Panc1 (cell line): ENCODE results near the gene TGFBI.

Experiments
- POLR2AphosphoS5 ChIP-seq: IDR thresholded peaks from 2 replicates; pipeline ENCODE4 v1.6.1; 2012; ENCODE audit warnings: mild to moderate bottlenecking, low read depth, low read length, moderate library complexity
- TF ChIP-seq, protein P1 (sequence below): fragments of 450-650 bp; IDR thresholded peaks from 2 replicates; pipeline ENCODE4 v1.5.1; 2017; ENCODE audit warnings: mild to moderate bottlenecking

DNA sequence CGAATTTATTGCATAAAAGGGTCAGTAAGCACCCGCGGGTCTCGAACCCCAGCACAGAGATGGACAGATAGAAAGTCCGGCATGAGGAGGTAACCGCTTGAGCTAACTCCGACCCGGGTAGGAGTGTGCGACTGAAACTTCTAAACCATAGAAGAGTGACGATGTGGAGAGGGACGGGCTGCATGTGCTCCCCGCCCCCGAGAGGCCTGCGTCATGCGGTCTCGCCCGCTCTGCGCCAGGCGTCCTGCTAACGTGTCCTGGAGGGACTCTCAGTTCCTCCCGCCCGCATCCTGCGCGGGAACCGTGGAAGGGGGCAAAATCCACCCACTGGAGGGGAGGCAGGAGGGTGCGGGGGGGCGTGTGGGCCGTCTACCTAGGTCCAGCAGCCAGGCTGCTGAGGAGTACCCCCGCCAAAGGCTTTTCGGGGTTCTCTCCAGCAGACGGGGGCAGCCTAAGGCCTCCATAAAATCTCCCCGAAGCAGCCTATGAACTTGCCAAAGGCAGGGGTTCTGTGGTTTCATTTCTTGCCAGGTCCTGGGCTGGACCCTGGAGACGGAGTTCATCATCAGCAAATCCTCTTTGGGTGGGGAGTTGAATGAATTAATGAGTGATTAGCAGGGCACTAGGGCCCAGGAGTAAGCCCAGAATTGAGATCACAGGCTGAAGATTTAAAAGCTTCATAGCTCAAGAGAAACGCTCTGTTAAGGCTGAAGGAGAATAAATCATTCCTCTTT is 51.9 kb downstream of the TGFBI start:
- no peak for TF ChIP-seq POLR2AphosphoS5
- TF ChIP-seq, protein P1, sequence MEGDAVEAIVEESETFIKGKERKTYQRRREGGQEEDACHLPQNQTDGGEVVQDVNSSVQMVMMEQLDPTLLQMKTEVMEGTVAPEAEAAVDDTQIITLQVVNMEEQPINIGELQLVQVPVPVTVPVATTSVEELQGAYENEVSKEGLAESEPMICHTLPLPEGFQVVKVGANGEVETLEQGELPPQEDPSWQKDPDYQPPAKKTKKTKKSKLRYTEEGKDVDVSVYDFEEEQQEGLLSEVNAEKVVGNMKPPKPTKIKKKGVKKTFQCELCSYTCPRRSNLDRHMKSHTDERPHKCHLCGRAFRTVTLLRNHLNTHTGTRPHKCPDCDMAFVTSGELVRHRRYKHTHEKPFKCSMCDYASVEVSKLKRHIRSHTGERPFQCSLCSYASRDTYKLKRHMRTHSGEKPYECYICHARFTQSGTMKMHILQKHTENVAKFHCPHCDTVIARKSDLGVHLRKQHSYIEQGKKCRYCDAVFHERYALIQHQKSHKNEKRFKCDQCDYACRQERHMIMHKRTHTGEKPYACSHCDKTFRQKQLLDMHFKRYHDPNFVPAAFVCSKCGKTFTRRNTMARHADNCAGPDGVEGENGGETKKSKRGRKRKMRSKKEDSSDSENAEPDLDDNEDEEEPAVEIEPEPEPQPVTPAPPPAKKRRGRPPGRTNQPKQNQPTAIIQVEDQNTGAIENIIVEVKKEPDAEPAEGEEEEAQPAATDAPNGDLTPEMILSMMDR = no peak
